Transverse colon (tissue), 4 donors: Measurements from ENCODE around the gene PTK7. TPM values are rescaled to one million over a fixed set of nuclear protein-coding genes. Genes with fewer than 3 reads are reported as not detected.

Experiments
- DNase-seq: peaks from one replicate; pipeline ENCODE4 v3.0.0-alpha.2; 2019
- H3K27ac ChIP-seq, 4 donors: fragments of 200-600 bp; sonication (generic); 2 replicates each; pipeline ENCODE4 v1.5.1; 2016 to 2018; ENCODE audit warnings: inconsistent platforms in 4 of 4
- H3K27me3 ChIP-seq: fragments of 200-600 bp; sonication (generic); 2 replicates; pipeline ENCODE4 v1.5.1; 2017; ENCODE audit warnings: inconsistent platforms
- H3K36me3 ChIP-seq, 4 donors: fragments of 200-600 bp; sonication (generic); 2 replicates each; pipeline ENCODE4 v1.5.1; 2017 to 2019; ENCODE audit warnings: inconsistent platforms in 4 of 4
- H3K4me1 ChIP-seq, 4 donors: fragments of 200-600 bp; sonication (generic); 2 replicates each; pipeline ENCODE4 v1.5.1; 2017 to 2020; ENCODE audit warnings: inconsistent platforms in 4 of 4
- H3K4me3 ChIP-seq, 4 donors: fragments of 200-600 bp; sonication (generic); 1 replicate in 1 of 4; 2 replicates in 3 of 4; pipeline versions ENCODE4 v1.5.1 to v1.6.1; 2017 to 2019; ENCODE audit warnings: inconsistent platforms in 4 of 4
- H3K9me3 ChIP-seq, 2 donors: fragments of 200-600 bp; sonication (generic); 2 replicates each; pipeline ENCODE4 v1.5.1; 2017 to 2019; ENCODE audit warnings: inconsistent platforms in 2 of 2
- CTCF ChIP-seq, 5 experiments: fragments of 200-600 bp in 3 of 5; fragments of 450-650 bp in 2 of 5; sonication (generic) in 3 of 5; IDR thresholded peaks; 1 replicate in 2 of 5; 2 replicates in 3 of 5; pipeline ENCODE4 v1.5.1; 2016 to 2017; ENCODE audit warnings: antibody characterized with exemption in 5 of 5, inconsistent platforms in 3 of 5, mild to moderate bottlenecking in 2 of 5, moderate library complexity in 1 of 5
- EP300 ChIP-seq: sonication (generic); formaldehyde crosslinking; IDR thresholded peaks from one replicate; pipeline ENCODE4 v1.6.1; 2017; ENCODE audit warnings: antibody characterized with exemption, low read depth
- POLR2A ChIP-seq: fragments of 450-650 bp; IDR thresholded peaks from one replicate; pipeline ENCODE4 v1.6.1; 2016; ENCODE audit warnings: antibody characterized with exemption, mild to moderate bottlenecking, moderate library complexity
- POLR2AphosphoS5 ChIP-seq, 3 donors: sonication (generic); formaldehyde crosslinking; IDR thresholded peaks; one replicate each; pipeline ENCODE4 v1.6.1; 2016; ENCODE audit warnings: antibody characterized with exemption in 3 of 3
- WGBS, 2 donors: methylation state at CpG; one replicate each; pipeline ENCODE4 v1.1.5; 2018; ENCODE audit warnings: low coverage in 1 of 2; 5-methylcytosine and 5-hydroxymethylcytosine counted together
- in situ Hi-C, 4 donors: fragments of 200-750 bp; cut with MboI; loops; one replicate each; pipeline versions ENCODE4 v1.15.0 to v1.15.1; 2017; ENCODE audit warnings: low sequenced_read_pairs in 3 of 4, low pct_ligation_motif_present in 1 of 4, low pct_unique_long_range_greater_than_20kb in 1 of 4
- intact Hi-C: fragments of 100-400 bp; cut with DNase I; formaldehyde crosslinking; loops from one replicate; pipeline ENCODE4 v1.15.1; 2023; ENCODE audit warnings: low total_unique reads
- total RNA-seq, 4 donors: library from RNA; depleted of rRNA; stranded (reverse); fragments of >200 nt; gene quantifications; one replicate each; pipeline ENCODE4 v1.1.0, GENCODE V29; 2016

The PTK7 gene
- total RNA-seq, 4 donors from 2014 or later: 2.2 to 34.6 (median 6.0) TPM

DNA sequence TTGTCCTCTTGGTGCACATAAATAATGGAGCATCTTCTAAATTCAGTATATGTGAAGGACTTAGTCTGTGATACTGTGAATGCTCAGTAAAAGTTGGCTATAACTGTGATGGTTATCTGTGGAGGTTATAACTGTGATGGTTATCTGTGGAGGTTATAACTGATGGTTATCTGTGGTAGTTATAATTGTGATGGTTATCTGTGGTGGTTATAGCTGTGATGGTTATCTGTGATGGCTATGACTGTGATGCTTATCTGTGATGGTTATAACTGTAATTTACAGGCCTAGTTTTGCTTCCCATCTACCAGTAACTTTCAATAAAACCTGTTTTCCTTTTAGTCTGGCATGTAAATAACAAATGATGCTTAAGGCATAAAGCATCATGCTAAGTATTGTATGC lies 16.5 kb downstream of the PTK7 start:
- TF ChIP-seq POLR2AphosphoS5 (IDR thresholded peaks at IDR 0.05) (no peak), EP300 (no peak), POLR2A (no peak), CTCF (IDR thresholded peaks at IDR 0.05) (no peak)
- Histone ChIP-seq H3K4me3 (no peak overlapping the region), H3K9me3 (no peaks in the 10 kb centered on the region), H3K36me3 (no peaks in the 10 kb centered on the region), H3K27ac (no peak overlapping the region), H3K27me3 (no peaks in the 10 kb centered on the region), H3K4me1 (peaks cover 0 to 13% (median 5%) of the 10 kb centered on the region in 4 donors)
- in situ Hi-C loops: no loop called here
- intact Hi-C loops: no loop called here
- DNase-seq: no peak

DNA sequence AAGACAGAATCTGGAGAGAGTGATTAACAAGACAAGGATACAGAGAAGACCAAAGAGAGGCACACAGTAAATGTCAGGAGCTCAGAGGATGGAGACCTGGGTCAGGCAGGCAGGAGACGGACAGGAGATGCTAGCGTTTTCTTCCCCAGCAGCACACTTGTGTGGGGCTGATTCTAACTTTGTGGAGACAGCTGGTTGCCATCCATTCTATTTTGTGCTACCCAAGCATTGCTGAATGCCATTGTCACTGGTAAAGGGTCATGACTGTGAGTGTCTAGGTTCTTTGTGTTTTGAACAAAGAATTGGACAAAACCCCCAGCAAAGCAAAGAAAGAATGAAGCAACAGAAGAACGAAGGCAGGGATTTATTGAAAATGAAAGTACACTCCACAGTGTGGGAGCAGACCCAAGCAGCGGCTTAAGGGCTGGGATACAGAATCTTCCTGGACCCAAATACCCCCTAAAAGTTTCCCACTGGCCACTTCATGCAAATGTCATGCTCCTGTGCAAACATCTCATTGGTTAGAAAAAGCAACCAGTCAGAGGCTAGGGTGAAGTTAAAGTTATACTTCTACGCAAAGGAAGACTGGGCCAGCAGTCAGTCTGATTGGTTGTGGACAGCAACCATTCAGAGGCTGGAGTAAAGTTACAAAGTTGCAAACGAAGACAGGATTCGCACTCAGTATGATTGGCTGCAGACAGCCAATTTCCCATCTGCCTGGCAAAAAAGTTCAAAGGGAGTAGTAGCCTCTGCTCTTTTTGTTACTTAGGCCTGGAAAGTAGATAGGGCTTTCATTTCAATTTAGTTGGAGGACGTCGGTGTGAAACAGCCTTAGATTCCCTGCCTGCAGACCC lies 17.5 kb downstream of the PTK7 start:
- H3K36me3 ChIP-seq: no peaks in the 10 kb centered on the region
- intact Hi-C loops: no loop called here

DNA sequence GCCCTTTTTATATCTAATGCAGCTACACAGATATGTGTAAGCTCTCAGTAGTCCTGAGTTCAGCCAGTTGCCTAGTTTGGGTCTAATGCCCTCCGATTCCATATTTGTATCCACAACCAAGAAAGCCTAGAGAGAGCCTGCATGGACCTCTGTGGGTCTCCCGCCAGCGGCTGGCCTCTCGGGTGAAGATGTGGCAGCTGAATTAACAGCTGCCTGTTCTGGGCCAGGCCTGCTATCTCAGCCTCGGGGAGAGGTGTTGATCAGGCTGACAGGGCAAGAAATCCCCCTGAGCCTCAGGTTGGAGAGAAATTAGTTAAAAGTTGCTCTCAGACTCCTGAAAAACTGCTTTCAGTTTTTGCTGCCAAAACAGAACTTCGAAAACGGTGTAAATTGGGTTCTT lies 19.8 kb downstream of the PTK7 start:
- DNase-seq: no peak
- WGBS, 2 donors: 40% methylated on average over 6 of the region's 7 CpGs; no CpG with 5 or more reads in 1 of the 2 donors
- H3K4me1 ChIP-seq: peaks cover 0 to 13% (median 5%) of the 10 kb centered on the region in 4 donors
- in situ Hi-C loops (no loop called here), intact Hi-C loops (no loop called here)
- no peaks in the 10 kb centered on the region for H3K36me3 ChIP-seq
- no peaks in the 10 kb centered on the region for H3K9me3 ChIP-seq
- no peaks in the 10 kb centered on the region for H3K27me3 ChIP-seq
- H3K4me3 ChIP-seq: no peak overlapping the region
- H3K27ac ChIP-seq: peak overlapping the region in 2 of 4 donors; percentile 13 to 33
- TF ChIP-seq CTCF (IDR thresholded peaks at IDR 0.05) (no peak), POLR2AphosphoS5 (IDR thresholded peaks at IDR 0.05) (no peak), POLR2A (no peak), EP300 (no peak)

More for the DNA sequence above, 17.5 kb downstream of the PTK7 start:
- in situ Hi-C loops: no loop called here
- Histone ChIP-seq H3K4me1 (peaks cover 0 to 13% (median 5%) of the 10 kb centered on the region in 4 donors), H3K27ac (peak overlapping the region; percentile 41 to 79 (median 68)), H3K27me3 (no peaks in the 10 kb centered on the region), H3K9me3 (no peaks in the 10 kb centered on the region), H3K4me3 (peak overlapping the region in 2 of 4 donors; percentile 16 to 38)
- peak; percentile 29 for DNase-seq
- WGBS, 2 donors: 52 to 55% methylated on average over 8 to 9 of the region's 9 CpGs
- TF ChIP-seq POLR2AphosphoS5 (IDR thresholded peaks at IDR 0.05) (no peak), CTCF (IDR thresholded peaks at IDR 0.05) (peak in 1 of 5 experiments; percentile 12), EP300 (no peak), POLR2A (no peak)

- Histone ChIP-seq H3K4me1 (peaks cover 0 to 13% (median 5%) of the 10 kb centered on the region in 4 donors), H3K9me3 (no peaks in the 10 kb centered on the region), H3K27ac (peak overlapping the region in 2 of 4 donors; percentile 13 to 33), H3K4me3 (no peak overlapping the region), H3K27me3 (no peaks in the 10 kb centered on the region), H3K36me3 (no peaks in the 10 kb centered on the region)
- WGBS, 2 donors: 36% methylated on average over 7 of the region's 8 CpGs; no CpG with 5 or more reads in 1 of the 2 donors
- TF ChIP-seq CTCF (IDR thresholded peaks at IDR 0.05): no peak
- TF ChIP-seq POLR2AphosphoS5 (IDR thresholded peaks at IDR 0.05): no peak
- no peak for TF ChIP-seq POLR2A
- no peak for TF ChIP-seq EP300
- in situ Hi-C loops (no loop called here), intact Hi-C loops (no loop called here)
- peak; percentile 33 for DNase-seq
Observed at GRCh38 chr6:43096451-43097097, 20.5 kb downstream of the PTK7 start.
